NT2/D1 (cell line): ENCODE results near the gene RNF40.

Experiments used
- SUZ12 ChIP-seq: IDR thresholded peaks from 2 replicates; pipeline ENCODE4 v1.6.1; 2011; ENCODE audit not compliant: insufficient read length, insufficient read depth; ENCODE audit errors: extremely low read depth
- YY1 ChIP-seq: IDR thresholded peaks from 2 replicates; pipeline ENCODE4 v1.6.1; 2011; ENCODE audit not compliant: insufficient read length, insufficient read depth
- ZNF274 ChIP-seq: IDR thresholded peaks from 2 replicates; pipeline ENCODE4 v1.6.1; 2011; ENCODE audit warnings: mild to moderate bottlenecking, low read depth, low read length

DNA sequence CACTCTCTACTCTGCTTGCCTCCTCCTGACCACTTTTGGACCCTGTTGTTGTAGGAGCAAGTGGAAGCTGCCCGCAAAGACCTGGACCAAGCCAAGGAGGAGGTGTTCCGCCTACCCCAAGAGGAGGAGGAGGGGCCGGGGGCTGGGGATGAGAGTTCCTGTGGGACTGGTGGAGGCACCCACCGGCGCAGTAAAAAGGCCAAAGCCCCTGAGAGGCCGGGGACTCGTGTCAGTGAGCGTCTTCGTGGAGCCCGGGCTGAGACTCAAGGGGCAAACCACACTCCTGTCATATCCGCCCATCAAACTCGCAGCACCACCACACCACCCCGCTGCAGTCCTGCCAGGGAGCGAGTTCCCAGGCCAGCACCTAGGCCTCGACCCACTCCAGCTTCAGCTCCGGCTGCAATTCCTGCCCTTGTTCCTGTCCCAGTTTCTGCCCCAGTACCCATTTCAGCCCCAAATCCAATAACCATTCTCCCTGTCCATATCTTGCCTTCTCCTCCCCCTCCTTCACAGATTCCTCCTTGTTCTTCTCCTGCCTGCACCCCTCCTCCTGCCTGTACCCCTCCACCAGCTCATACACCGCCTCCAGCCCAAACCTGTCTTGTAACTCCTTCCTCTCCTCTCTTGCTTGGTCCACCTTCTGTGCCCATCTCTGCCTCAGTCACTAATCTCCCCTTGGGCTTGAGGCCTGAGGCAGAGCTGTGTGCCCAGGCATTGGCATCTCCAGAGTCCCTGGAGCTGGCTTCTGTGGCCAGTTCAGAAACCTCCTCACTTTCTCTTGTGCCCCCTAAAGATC, 24.9 kb upstream of the RNF40 start:
- TF ChIP-seq SUZ12 (no peak), YY1 (no peak), ZNF274 (no peak)
